CD14-positive monocyte (primary cell): Measurements from ENCODE around the gene KCNG1. TPM values are rescaled to one million over a fixed set of nuclear protein-coding genes. Genes with fewer than 3 reads are reported as not detected.

Experiments
- DNase-seq, 3 donors: peaks; one replicate each; pipeline ENCODE4 v3.0.0-alpha.2; 2011 to 2022
- H2AFZ ChIP-seq: 2 replicates; pipeline ENCODE4 v1.6.0; 2012; ENCODE audit warnings: mild to moderate bottlenecking, low read depth, low read length, inconsistent platforms; ENCODE audit not compliant: insufficient read depth, poor library complexity, severe bottlenecking
- H3K27ac ChIP-seq, 2 donors: 1 replicate in 1 of 2; 2 replicates in 1 of 2; pipeline ENCODE4 v1.5.1; 2012 to 2013; ENCODE audit warnings: low read length in 2 of 2, control low read depth in 1 of 2, inconsistent platforms in 1 of 2, low read depth in 1 of 2, mild to moderate bottlenecking in 1 of 2
- H3K27me3 ChIP-seq, 2 donors: one replicate each; pipeline versions ENCODE4 v1.6.0 to v1.6.1; 2011 to 2013; ENCODE audit warnings: low read length in 2 of 2; ENCODE audit not compliant: control insufficient read depth in 2 of 2, insufficient read depth in 2 of 2
- H3K36me3 ChIP-seq, 2 donors: replicated peaks in 1 of 2; 1 replicate in 1 of 2; 2 replicates in 1 of 2; pipeline versions ENCODE4 v1.5.1 to v1.6.1; 2012 to 2013; ENCODE audit warnings: low read length in 2 of 2, control low read depth in 1 of 2, inconsistent platforms in 1 of 2, mild to moderate bottlenecking in 1 of 2; ENCODE audit not compliant: insufficient read depth in 2 of 2, control insufficient read depth in 1 of 2
- H3K4me1 ChIP-seq, 2 donors: 1 replicate in 1 of 2; 2 replicates in 1 of 2; pipeline versions ENCODE4 v1.5.1 to v1.6.1; 2012 to 2013; ENCODE audit warnings: low read length in 2 of 2, control low read depth in 1 of 2, inconsistent platforms in 1 of 2, mild to moderate bottlenecking in 1 of 2, moderate library complexity in 1 of 2; ENCODE audit not compliant: insufficient read depth in 2 of 2, control insufficient read depth in 1 of 2
- H3K4me2 ChIP-seq: replicated peaks from 2 replicates; pipeline ENCODE3; 2012; ENCODE audit warnings: low read length, moderate library complexity, mild to moderate bottlenecking; ENCODE audit not compliant: poor library complexity, severe bottlenecking; ENCODE audit errors: extremely low read depth
- H3K4me3 ChIP-seq, 3 experiments: fragments of 200-600 bp in 1 of 3; sonication (generic) in 1 of 3; replicated peaks in 1 of 3; 1 replicate in 2 of 3; 2 replicates in 1 of 3; pipeline ENCODE4 v1.5.1; 2011 to 2013; ENCODE audit warnings: low read length in 3 of 3, mild to moderate bottlenecking in 3 of 3, control low read depth in 2 of 3, low read depth in 2 of 3, inconsistent platforms in 1 of 3, moderate library complexity in 1 of 3
- H3K79me2 ChIP-seq: 2 replicates; pipeline ENCODE4 v1.6.0; 2012; ENCODE audit warnings: mild to moderate bottlenecking, control low read depth, inconsistent platforms, low read length, moderate library complexity; ENCODE audit not compliant: insufficient read depth
- H3K9ac ChIP-seq: 2 replicates; pipeline ENCODE4 v1.6.0; 2017; ENCODE audit warnings: low read length, mild to moderate bottlenecking; ENCODE audit not compliant: insufficient read depth, poor library complexity, severe bottlenecking
- H3K9me3 ChIP-seq, 2 donors: replicated peaks in 1 of 2; 1 replicate in 1 of 2; 2 replicates in 1 of 2; pipeline versions ENCODE4 v1.5.1 to v1.6.1; 2012 to 2013; ENCODE audit warnings: low read length in 2 of 2, control low read depth in 1 of 2; ENCODE audit not compliant: control insufficient read depth in 1 of 2, insufficient read depth in 1 of 2
- H4K20me1 ChIP-seq: 2 replicates; pipeline ENCODE4 v1.6.0; 2012; ENCODE audit warnings: mild to moderate bottlenecking, low read length, control low read depth, moderate library complexity; ENCODE audit not compliant: insufficient read depth
- H3K27ac Mint-ChIP-seq, 7 donors: one replicate each; pipeline ENCODE4 v1.8.0; 2020; ENCODE audit warnings: mild to moderate bottlenecking in 7 of 7, mixed read lengths in 7 of 7, moderate library complexity in 6 of 7, inconsistent platforms in 2 of 7
- H3K27me3 Mint-ChIP-seq, 3 donors: one replicate each; pipeline ENCODE4 v1.8.0; 2021 to 2022; ENCODE audit warnings: low read depth in 3 of 3, mild to moderate bottlenecking in 3 of 3, mixed read lengths in 3 of 3, moderate library complexity in 3 of 3, inconsistent platforms in 1 of 3
- H3K36me3 Mint-ChIP-seq, 2 donors: one replicate each; pipeline ENCODE4 v1.8.0; 2020; ENCODE audit warnings: mixed read lengths in 2 of 2, inconsistent platforms in 1 of 2, mild to moderate bottlenecking in 1 of 2
- H3K4me1 Mint-ChIP-seq: one replicate; pipeline ENCODE4 v1.8.0; 2020; ENCODE audit warnings: mild to moderate bottlenecking, mixed read lengths
- H3K4me3 Mint-ChIP-seq, 2 donors: one replicate each; pipeline ENCODE4 v1.8.0; 2020; ENCODE audit warnings: mild to moderate bottlenecking in 2 of 2, mixed read lengths in 2 of 2, moderate library complexity in 1 of 2
- H3K9me3 Mint-ChIP-seq, 7 donors: one replicate each; pipeline ENCODE4 v1.8.0; 2020 to 2022; ENCODE audit warnings: mixed read lengths in 7 of 7, mild to moderate bottlenecking in 6 of 7, moderate library complexity in 6 of 7, inconsistent platforms in 2 of 7
- WGBS: methylation state at CpG from one replicate; pipeline ENCODE4 v1.1.5; 2013; ENCODE audit warnings: missing lambda C conversion rate; ENCODE audit not compliant: insufficient coverage; 5-methylcytosine and 5-hydroxymethylcytosine counted together
- intact Hi-C, 2 donors: fragments of 100-400 bp; cut with micrococcal nuclease; formaldehyde crosslinking; loops; one replicate each; pipeline versions ENCODE4 v1.15.0 to v1.15.1; 2023
- polyA plus RNA-seq, 3 donors: library from polyadenylated mRNA; depleted of rRNA in 1 of 3; unstranded in 2 of 3; stranded (reverse) in 1 of 3; fragments of 300-500 nt in 2 of 3; fragments of >200 nt in 1 of 3; fragmentation: Illumina TruSeq in 2 of 3; gene quantifications; 1 replicate in 2 of 3; 2 replicates in 1 of 3; pipeline ENCODE4 v1.2.3, GENCODE V29; 2012 to 2021
- TF ChIP-seq, protein P1 (sequence below): fragments of 200-600 bp; IDR thresholded peaks from one replicate; pipeline ENCODE4 v1.8.0; 2022; ENCODE audit warnings: antibody characterized with exemption, mild to moderate bottlenecking

The KCNG1 gene
- polyA plus RNA-seq, 3 donors = 0.04 TPM; not detected in 2

- Histone ChIP-seq H4K20me1 (no peaks in the 10 kb centered on the region), H3K4me1 (no peaks in the 10 kb centered on the region), H3K4me2 (no peak overlapping the region), H3K36me3 (no peaks in the 10 kb centered on the region), H3K27ac (no peak overlapping the region), H3K4me3 (no peak overlapping the region), H3K79me2 (no peaks in the 10 kb centered on the region), H2AFZ (no peak overlapping the region), H3K27me3 (peaks cover 5% of the 10 kb centered on the region in 2 donors), H3K9me3 (no peaks in the 10 kb centered on the region), H3K9ac (no peak overlapping the region)
- WGBS = 36% methylated on average over 3 of the region's 5 CpGs
- H3K27me3 Mint-ChIP-seq = peaks cover 3 to 17% (median 13%) of the 10 kb centered on the region in 3 donors
- H3K9me3 Mint-ChIP-seq = peaks cover 0 to 5% (median 0%) of the 10 kb centered on the region in 7 donors
- no peaks in the 10 kb centered on the region for H3K36me3 Mint-ChIP-seq
- H3K27ac Mint-ChIP-seq = no peak overlapping the region
- DNase-seq = no peak
- no peak overlapping the region for H3K4me3 Mint-ChIP-seq
- TF ChIP-seq, protein P1, sequence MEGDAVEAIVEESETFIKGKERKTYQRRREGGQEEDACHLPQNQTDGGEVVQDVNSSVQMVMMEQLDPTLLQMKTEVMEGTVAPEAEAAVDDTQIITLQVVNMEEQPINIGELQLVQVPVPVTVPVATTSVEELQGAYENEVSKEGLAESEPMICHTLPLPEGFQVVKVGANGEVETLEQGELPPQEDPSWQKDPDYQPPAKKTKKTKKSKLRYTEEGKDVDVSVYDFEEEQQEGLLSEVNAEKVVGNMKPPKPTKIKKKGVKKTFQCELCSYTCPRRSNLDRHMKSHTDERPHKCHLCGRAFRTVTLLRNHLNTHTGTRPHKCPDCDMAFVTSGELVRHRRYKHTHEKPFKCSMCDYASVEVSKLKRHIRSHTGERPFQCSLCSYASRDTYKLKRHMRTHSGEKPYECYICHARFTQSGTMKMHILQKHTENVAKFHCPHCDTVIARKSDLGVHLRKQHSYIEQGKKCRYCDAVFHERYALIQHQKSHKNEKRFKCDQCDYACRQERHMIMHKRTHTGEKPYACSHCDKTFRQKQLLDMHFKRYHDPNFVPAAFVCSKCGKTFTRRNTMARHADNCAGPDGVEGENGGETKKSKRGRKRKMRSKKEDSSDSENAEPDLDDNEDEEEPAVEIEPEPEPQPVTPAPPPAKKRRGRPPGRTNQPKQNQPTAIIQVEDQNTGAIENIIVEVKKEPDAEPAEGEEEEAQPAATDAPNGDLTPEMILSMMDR = no peak
- H3K4me1 Mint-ChIP-seq = no peaks in the 10 kb centered on the region
- intact Hi-C loops = no loop called here
Measured at GRCh38 chr20:51067792-51068191, 44.9 kb upstream of the KCNG1 start.

- H3K27me3 Mint-ChIP-seq = peaks cover 7 to 21% (median 16%) of the 10 kb centered on the region in 3 donors
Measured at GRCh38 chr20:51065615-51066014, 42.7 kb upstream of the KCNG1 start.

More at GRCh38 chr20:51065615-51066014, 42.7 kb upstream of the KCNG1 start:
- WGBS = 100% methylated on average over 1 of the region's 4 CpGs
- Histone ChIP-seq H3K9me3 (no peaks in the 10 kb centered on the region), H3K79me2 (no peaks in the 10 kb centered on the region), H3K27me3 (peaks cover 5% of the 10 kb centered on the region in 2 donors), H4K20me1 (no peaks in the 10 kb centered on the region), H3K36me3 (no peaks in the 10 kb centered on the region), H3K9ac (no peak overlapping the region), H3K27ac (no peak overlapping the region), H3K4me2 (no peak overlapping the region), H2AFZ (no peak overlapping the region), H3K4me1 (no peaks in the 10 kb centered on the region), H3K4me3 (no peak overlapping the region)
- Mint-ChIP-seq H3K4me1 (no peaks in the 10 kb centered on the region), H3K9me3 (peaks cover 0 to 5% (median 0%) of the 10 kb centered on the region in 7 donors), H3K27ac (no peak overlapping the region), H3K4me3 (no peak overlapping the region), H3K36me3 (no peaks in the 10 kb centered on the region)
- TF ChIP-seq, protein P1 = no peak
- intact Hi-C loops = no loop called here
- DNase-seq = no peak
